ENCODE measurements around the gene STIMATE. TPM values are rescaled to one million over a fixed set of nuclear protein-coding genes. Genes with fewer than 3 reads are reported as not detected.
A peak's percentile ranks its signal among the peaks of the same experiment; 100 is the strongest.

STIMATE gene
- total RNA-seq, 2 donors from 2014 or later = 20.3 to 23.7 TPM

DNA sequence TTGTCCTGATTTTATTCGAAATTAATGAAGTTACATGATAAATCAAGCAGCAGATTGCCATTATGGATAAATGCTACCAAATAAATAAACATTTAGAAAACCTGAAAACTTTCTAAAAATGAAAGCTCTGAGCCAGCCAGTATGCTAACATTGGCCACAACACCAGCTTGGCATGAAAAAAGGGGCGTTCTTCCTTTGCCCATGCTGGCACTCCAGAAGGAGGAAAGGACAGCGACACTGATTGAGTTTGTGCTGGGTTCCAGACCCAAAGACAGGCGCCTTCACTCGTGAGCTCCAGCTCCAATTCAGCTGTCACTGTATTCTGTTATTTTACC is 5.1 kb downstream of the STIMATE start:
- Histone ChIP-seq H3K9ac (ENCODE audit: extremely low read depth, low read length, poor library complexity, severe bottlenecking) (no peak overlapping the region), H3K27me3 (ENCODE audit: control insufficient read depth, insufficient read depth, low read length, poor library complexity, severe bottlenecking) (no peaks in the 10 kb centered on the region), H3K36me3 (ENCODE audit: control insufficient read depth, insufficient read depth, low read length) (peaks cover 12% of the 10 kb centered on the region), H3K9me3 (ENCODE audit: control insufficient read depth, low read length) (no peaks in the 10 kb centered on the region), H3K4me3 (ENCODE audit: low read length) (no peak overlapping the region), H3K27ac (ENCODE audit: low read depth, low read length) (no peak overlapping the region), H3K4me1 (ENCODE audit: control insufficient read depth, insufficient read depth, low read length) (no peaks in the 10 kb centered on the region)
- 88 to 93% methylated on average over 3 to 5 of the region's 5 CpGs for WGBS, 2 experiments (ENCODE audit: insufficient coverage in 1 of 2, insufficient read length in 1 of 2)
- TF ChIP-seq, protein P1, sequence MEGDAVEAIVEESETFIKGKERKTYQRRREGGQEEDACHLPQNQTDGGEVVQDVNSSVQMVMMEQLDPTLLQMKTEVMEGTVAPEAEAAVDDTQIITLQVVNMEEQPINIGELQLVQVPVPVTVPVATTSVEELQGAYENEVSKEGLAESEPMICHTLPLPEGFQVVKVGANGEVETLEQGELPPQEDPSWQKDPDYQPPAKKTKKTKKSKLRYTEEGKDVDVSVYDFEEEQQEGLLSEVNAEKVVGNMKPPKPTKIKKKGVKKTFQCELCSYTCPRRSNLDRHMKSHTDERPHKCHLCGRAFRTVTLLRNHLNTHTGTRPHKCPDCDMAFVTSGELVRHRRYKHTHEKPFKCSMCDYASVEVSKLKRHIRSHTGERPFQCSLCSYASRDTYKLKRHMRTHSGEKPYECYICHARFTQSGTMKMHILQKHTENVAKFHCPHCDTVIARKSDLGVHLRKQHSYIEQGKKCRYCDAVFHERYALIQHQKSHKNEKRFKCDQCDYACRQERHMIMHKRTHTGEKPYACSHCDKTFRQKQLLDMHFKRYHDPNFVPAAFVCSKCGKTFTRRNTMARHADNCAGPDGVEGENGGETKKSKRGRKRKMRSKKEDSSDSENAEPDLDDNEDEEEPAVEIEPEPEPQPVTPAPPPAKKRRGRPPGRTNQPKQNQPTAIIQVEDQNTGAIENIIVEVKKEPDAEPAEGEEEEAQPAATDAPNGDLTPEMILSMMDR (conservative IDR thresholded peaks at IDR 0.05) = no peak
- no peaks in the 10 kb centered on the region for H3K9me3 Mint-ChIP-seq
- H3K36me3 Mint-ChIP-seq (ENCODE audit: low read depth) = peaks cover 3% of the 10 kb centered on the region
- peaks cover 22% of the 10 kb centered on the region for H3K4me1 Mint-ChIP-seq
- DNase-seq = no peak
- H3K27ac Mint-ChIP-seq = no peak overlapping the region
- no peaks in the 10 kb centered on the region for H3K27me3 Mint-ChIP-seq (ENCODE audit: insufficient read depth)
- H3K4me3 Mint-ChIP-seq = no peak overlapping the region

DNA sequence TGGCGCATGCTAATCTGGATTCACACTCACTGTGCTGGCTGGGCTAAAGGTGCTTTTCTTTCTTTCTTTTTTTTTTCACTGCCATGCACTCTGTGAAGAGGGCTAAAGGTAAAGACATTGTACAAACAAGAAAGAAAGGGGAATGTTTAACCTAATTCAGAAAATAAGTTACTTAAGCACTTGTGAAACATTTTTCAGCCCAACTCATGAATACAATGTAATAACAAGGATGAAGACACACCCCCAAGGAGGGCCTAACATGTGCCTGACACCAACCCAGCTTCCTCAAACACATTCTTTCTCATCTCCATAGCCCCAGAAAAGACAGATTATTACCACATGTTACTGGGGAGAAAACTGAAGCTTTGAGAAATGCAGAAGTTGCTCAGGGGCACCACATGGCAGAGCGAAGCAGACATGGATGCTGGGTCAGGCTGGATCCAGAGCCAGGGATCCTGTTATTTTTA is 5.7 kb downstream of the STIMATE start:
- H3K4me3 Mint-ChIP-seq = no peak overlapping the region
- TF ChIP-seq, protein P1 (conservative IDR thresholded peaks at IDR 0.05) = no peak
- Histone ChIP-seq H3K9me3 (ENCODE audit: control insufficient read depth, low read length) (no peaks in the 10 kb centered on the region), H3K27ac (ENCODE audit: low read depth, low read length) (no peak overlapping the region), H3K9ac (ENCODE audit: extremely low read depth, low read length, poor library complexity, severe bottlenecking) (no peak overlapping the region), H3K27me3 (ENCODE audit: control insufficient read depth, insufficient read depth, low read length, poor library complexity, severe bottlenecking) (no peaks in the 10 kb centered on the region), H3K4me3 (ENCODE audit: low read length) (no peak overlapping the region), H3K36me3 (ENCODE audit: control insufficient read depth, insufficient read depth, low read length) (peaks cover 12% of the 10 kb centered on the region), H3K4me1 (ENCODE audit: control insufficient read depth, insufficient read depth, low read length) (no peaks in the 10 kb centered on the region)
- H3K27ac Mint-ChIP-seq = no peak overlapping the region
- no peak for DNase-seq
- no peaks in the 10 kb centered on the region for H3K9me3 Mint-ChIP-seq
- no peaks in the 10 kb centered on the region for H3K27me3 Mint-ChIP-seq (ENCODE audit: insufficient read depth)
- H3K4me1 Mint-ChIP-seq = peaks cover 20% of the 10 kb centered on the region
- WGBS, 2 experiments (ENCODE audit: insufficient coverage in 1 of 2, insufficient read length in 1 of 2) = 85 to 92% methylated on average over 2 of the region's 2 CpGs
- H3K36me3 Mint-ChIP-seq (ENCODE audit: low read depth) = peaks cover 3% of the 10 kb centered on the region

GRCh38 chr3:52891164-52891563 is 6.2 kb downstream of the STIMATE start:
- peak overlapping the region; percentile 61 for H3K27ac Mint-ChIP-seq

More at GRCh38 chr3:52891164-52891563, 6.2 kb downstream of the STIMATE start:
- no peak overlapping the region for H3K4me3 Mint-ChIP-seq
- Histone ChIP-seq H3K27ac (ENCODE audit: low read depth, low read length) (no peak overlapping the region), H3K36me3 (ENCODE audit: control insufficient read depth, insufficient read depth, low read length) (peaks cover 12% of the 10 kb centered on the region), H3K9me3 (ENCODE audit: control insufficient read depth, low read length) (no peaks in the 10 kb centered on the region), H3K9ac (ENCODE audit: extremely low read depth, low read length, poor library complexity, severe bottlenecking) (no peak overlapping the region), H3K4me3 (ENCODE audit: low read length) (no peak overlapping the region), H3K4me1 (ENCODE audit: control insufficient read depth, insufficient read depth, low read length) (no peaks in the 10 kb centered on the region), H3K27me3 (ENCODE audit: control insufficient read depth, insufficient read depth, low read length, poor library complexity, severe bottlenecking) (no peaks in the 10 kb centered on the region)
- TF ChIP-seq, protein P1 (conservative IDR thresholded peaks at IDR 0.05) = no peak
- H3K27me3 Mint-ChIP-seq (ENCODE audit: insufficient read depth) = no peaks in the 10 kb centered on the region
- H3K36me3 Mint-ChIP-seq (ENCODE audit: low read depth) = peaks cover 3% of the 10 kb centered on the region
- H3K4me1 Mint-ChIP-seq = peaks cover 17% of the 10 kb centered on the region
- H3K9me3 Mint-ChIP-seq = no peaks in the 10 kb centered on the region
- WGBS, 2 experiments (ENCODE audit: insufficient coverage in 1 of 2, insufficient read length in 1 of 2) = 90 to 93% methylated on average over 6 to 9 of the region's 9 CpGs
- no peak for DNase-seq
